ENCODE results near the gene ICA1L.
"Not testable (repeated sequence)": the region's sequence is repeated elsewhere in the genome, so short reads cannot be mapped to it uniquely, and the experiment has no call there.

Gene ICA1L

DNA sequence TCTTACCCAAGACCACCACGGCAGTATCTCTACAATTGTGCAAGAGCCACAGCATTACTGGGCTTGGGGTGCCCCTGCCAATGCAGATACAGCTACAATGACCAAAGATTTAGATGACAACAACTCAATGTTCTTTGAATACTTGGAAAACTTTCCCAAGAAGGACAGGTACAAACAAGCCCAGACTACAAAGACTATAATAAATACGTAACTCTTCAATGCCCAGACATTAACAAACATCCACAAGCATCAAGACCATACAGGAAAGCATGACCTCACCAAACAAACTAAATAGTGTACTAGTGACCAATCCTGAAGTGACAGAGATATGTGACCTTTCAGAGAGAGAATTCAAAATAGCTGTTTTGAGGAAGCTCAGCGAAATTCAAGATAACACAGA is 62.8 kb downstream of the ICA1L start:
- Histone ChIP-seq H3K27me3 (no peaks in the 10 kb centered on the region), H3K9me3 (no peaks in the 10 kb centered on the region), H3K4me3 (no peak overlapping the region), H3K4me1 (peaks cover 4 to 29% (median 21%) of the 10 kb centered on the region in 4 donors), H3K36me3 (no peaks in the 10 kb centered on the region), H3K27ac (peak overlapping the region; percentile 77 to 86)
- intact Hi-C loops (cut with DNase I; ENCODE audit: low total_unique reads): no loop called here
- DNase-seq: no peak
- no peak for TF ChIP-seq CTCF (IDR thresholded peaks at IDR 0.05)

DNA sequence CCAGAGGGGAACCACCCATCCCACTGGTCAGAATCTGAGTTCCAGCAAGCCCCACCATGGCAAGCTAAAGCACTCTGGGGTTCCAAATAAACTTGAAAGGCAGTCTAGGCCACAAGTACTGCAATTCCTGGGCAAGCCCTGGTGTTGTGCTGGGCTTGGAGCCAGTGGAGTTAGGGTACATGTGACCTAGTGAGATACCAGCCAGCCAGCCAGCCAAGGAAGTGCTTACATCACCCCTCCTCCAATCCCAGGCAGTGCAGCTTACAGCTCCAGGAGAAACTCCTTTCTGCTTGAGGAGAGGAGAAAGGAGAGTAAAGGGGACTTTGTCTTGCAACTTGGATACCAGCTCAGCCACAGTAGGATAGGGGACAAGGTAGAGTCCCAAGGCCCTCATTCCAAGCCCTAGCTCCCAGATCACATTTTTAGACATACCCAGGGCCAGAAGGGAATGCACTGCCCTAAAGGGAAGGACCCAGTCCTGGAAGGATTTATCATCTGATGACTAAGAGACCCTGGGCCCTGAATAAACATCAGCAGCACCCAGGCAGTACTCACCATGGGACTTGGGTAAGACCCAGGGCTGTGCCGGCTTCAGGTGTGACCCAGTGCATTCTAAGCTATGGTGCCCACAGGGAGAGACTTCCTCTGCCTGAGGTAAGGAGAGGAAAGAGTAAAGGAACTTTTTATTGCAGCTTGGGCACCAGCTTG is 64.0 kb downstream of the ICA1L start:
- H3K4me3 ChIP-seq; intact Hi-C loops (cut with DNase I; ENCODE audit: low total_unique reads); H3K9me3 ChIP-seq; H3K27me3 ChIP-seq; H3K36me3 ChIP-seq: not testable (repeated sequence)
- Histone ChIP-seq H3K4me1 (peaks cover 4 to 30% (median 21%) of the 10 kb centered on the region in 4 donors), H3K27ac (peak overlapping the region; percentile 77 to 86)
- peak; percentile 97 to 98 for DNase-seq

GRCh38 chr2:202805911-202806310 is 65.7 kb downstream of the ICA1L start:
- peak overlapping the region; percentile 77 to 86 for H3K27ac ChIP-seq
- intact Hi-C loops (cut with DNase I; ENCODE audit: low total_unique reads); H3K36me3 ChIP-seq; H3K9me3 ChIP-seq; H3K27me3 ChIP-seq: not testable (repeated sequence)
- H3K4me3 ChIP-seq: peak overlapping the region; percentile 22 to 25
- DNase-seq: peak; percentile 69 to 84
- peaks cover 4 to 46% (median 21%) of the 10 kb centered on the region in 4 donors for H3K4me1 ChIP-seq

GRCh38 chr2:202797944-202798343 is 73.6 kb downstream of the ICA1L start:
- H3K27ac ChIP-seq: no peak overlapping the region
- H3K4me3 ChIP-seq: no peak overlapping the region
- H3K27me3 ChIP-seq: no peaks in the 10 kb centered on the region
- H3K4me1 ChIP-seq: peaks cover 0 to 17% (median 0%) of the 10 kb centered on the region in 4 donors
- no peak for TF ChIP-seq CTCF (IDR thresholded peaks at IDR 0.05)
- H3K36me3 ChIP-seq: no peaks in the 10 kb centered on the region
- no peak for DNase-seq
- intact Hi-C loops (cut with DNase I; ENCODE audit: low total_unique reads): no loop called here
- H3K9me3 ChIP-seq: no peaks in the 10 kb centered on the region

DNA sequence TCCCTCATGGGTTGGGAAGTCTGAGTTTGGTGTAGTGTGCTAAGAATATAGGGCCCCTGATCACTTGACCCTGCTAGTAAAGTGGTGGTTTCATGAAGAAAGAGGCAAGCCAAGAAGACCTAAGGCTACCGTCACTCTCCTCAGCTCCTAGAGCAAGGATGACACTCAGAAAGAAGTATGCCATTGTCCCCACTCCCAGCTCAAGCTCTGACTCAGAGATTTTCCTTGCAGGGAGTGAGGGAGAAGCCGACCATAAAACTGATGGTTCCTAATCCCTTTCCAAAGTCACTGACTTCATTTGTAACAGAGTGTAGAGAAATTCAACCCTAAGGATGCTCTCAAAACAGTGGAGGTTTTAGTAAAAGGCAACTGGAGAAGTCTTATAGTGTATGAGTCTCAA is 80.9 kb downstream of the ICA1L start:
- no peak overlapping the region for H3K27ac ChIP-seq
- H3K4me1 ChIP-seq: no peaks in the 10 kb centered on the region
- H3K9me3 ChIP-seq: no peaks in the 10 kb centered on the region
- H3K27me3 ChIP-seq: no peaks in the 10 kb centered on the region
- no peak for DNase-seq
- peaks cover 0 to 22% (median 4%) of the 10 kb centered on the region in 3 donors for H3K36me3 ChIP-seq
- no peak overlapping the region for H3K4me3 ChIP-seq
- intact Hi-C loops (cut with DNase I; ENCODE audit: low total_unique reads): no loop called here
- TF ChIP-seq CTCF (IDR thresholded peaks at IDR 0.05): no peak

DNA sequence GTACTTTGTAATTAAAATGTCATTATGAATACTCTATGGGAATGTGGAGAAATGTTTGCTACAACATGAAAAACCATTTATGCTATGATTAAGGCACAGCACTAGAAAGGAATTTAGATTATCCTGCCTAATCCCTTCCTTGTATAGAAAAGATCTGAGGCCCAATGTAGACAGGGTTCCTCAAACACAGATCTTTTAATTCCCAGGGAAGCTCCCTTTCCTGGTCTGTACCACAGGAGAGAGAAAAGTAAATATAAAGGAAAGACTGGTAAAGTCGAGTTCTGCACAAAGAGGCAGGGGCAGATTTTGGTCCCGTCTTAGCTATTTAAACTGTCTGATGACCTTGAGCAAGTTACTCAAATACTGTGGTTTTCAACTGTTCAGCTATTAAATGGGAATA is 84.7 kb downstream of the ICA1L start:
- Histone ChIP-seq H3K9me3 (no peaks in the 10 kb centered on the region), H3K27me3 (no peaks in the 10 kb centered on the region), H3K27ac (no peak overlapping the region), H3K36me3 (peaks cover 0 to 25% (median 7%) of the 10 kb centered on the region in 3 donors), H3K4me3 (no peak overlapping the region), H3K4me1 (no peaks in the 10 kb centered on the region)
- TF ChIP-seq CTCF (IDR thresholded peaks at IDR 0.05): no peak
- no peak for DNase-seq
- intact Hi-C loops (cut with DNase I; ENCODE audit: low total_unique reads): no loop called here
